Activated naive CD8-positive, alpha-beta T cell treated with anti-CD3 and anti-CD28 coated beads, Interleukin-2, amount 10 ng/mL, durations not matched to agents 7 days and 5 days (primary cell): ENCODE results near the gene CYP4F11. TPM values are rescaled to one million over a fixed set of nuclear protein-coding genes. Genes with fewer than 3 reads are reported as not detected.
"Not testable (repeated sequence)": the region's sequence is repeated elsewhere in the genome, so short reads cannot be mapped to it uniquely, and the experiment has no call there.

Experiments
- ATAC-seq: fragments of 150-1000 bp; cut with Tn5 transposase; one replicate; pipeline ENCODE4 v1.10.0; 2021; ENCODE audit warnings: low read depth, moderate library complexity
- POLR2A ChIA-PET: fragments of 350-600 bp; sonication (Branson Sonifier 250); formaldehyde crosslinking; loops from one replicate; lab custom pipeline; 2021; ENCODE audit warnings: antibody characterized with exemption; lab: Charles Lee
- DNase-seq: peaks from one replicate; pipeline ENCODE4 v3.0.0; 2021
- H3K27ac Mint-ChIP-seq: one replicate; pipeline ENCODE4 v1.8.0; 2022; ENCODE audit warnings: mild to moderate bottlenecking, mixed read lengths
- H3K27me3 Mint-ChIP-seq: one replicate; pipeline ENCODE4 v1.8.0; 2022; ENCODE audit warnings: mild to moderate bottlenecking, moderate library complexity, mixed read lengths
- H3K36me3 Mint-ChIP-seq: one replicate; pipeline ENCODE4 v1.8.0; 2021; ENCODE audit warnings: mild to moderate bottlenecking, mixed read lengths
- H3K4me1 Mint-ChIP-seq: one replicate; pipeline ENCODE4 v1.8.0; 2021; ENCODE audit warnings: mixed read lengths
- H3K4me3 Mint-ChIP-seq: one replicate; pipeline ENCODE4 v1.8.0; 2022; ENCODE audit warnings: mild to moderate bottlenecking, moderate library complexity, mixed read lengths
- H3K9me3 Mint-ChIP-seq: one replicate; pipeline ENCODE4 v1.8.0; 2021; ENCODE audit warnings: mixed read lengths
- total RNA-seq, 2 experiments: library from RNA; stranded (reverse); gene quantifications; one replicate each; pipeline ENCODE4 v1.2.3, GENCODE V29; 2021

Gene CYP4F11
- total RNA-seq, 2 experiments from 2014 or later: not detected

DNA sequence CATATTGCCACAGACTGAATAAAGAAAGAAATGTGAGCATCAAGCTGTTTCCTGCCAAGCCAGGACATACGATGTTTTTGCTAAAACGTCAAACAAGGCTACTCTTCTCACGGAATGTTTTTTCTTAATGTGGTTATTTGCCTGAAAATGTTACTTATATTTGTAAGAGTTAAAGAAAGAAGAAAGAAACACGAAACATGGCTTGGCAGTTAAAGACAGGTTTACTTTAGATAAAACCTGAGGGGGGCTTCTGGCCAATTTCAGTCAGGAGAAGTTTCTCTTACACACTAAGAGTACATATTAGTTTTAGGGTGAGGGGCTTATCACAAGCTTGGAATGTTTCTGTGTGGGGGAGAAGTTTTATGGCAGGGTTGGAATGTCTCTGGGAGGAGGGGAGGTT is 10.1 kb upstream of the CYP4F11 start:
- Mint-ChIP-seq H3K27me3 (peaks cover 42% of the 10 kb centered on the region), H3K4me1 (no peaks in the 10 kb centered on the region), H3K36me3 (no peaks in the 10 kb centered on the region), H3K4me3 (no peak overlapping the region), H3K9me3 (peaks cover 15% of the 10 kb centered on the region), H3K27ac (no peak overlapping the region)
- POLR2A ChIA-PET: no interaction called here
- ATAC-seq: no peak
- DNase-seq: no peak

DNA sequence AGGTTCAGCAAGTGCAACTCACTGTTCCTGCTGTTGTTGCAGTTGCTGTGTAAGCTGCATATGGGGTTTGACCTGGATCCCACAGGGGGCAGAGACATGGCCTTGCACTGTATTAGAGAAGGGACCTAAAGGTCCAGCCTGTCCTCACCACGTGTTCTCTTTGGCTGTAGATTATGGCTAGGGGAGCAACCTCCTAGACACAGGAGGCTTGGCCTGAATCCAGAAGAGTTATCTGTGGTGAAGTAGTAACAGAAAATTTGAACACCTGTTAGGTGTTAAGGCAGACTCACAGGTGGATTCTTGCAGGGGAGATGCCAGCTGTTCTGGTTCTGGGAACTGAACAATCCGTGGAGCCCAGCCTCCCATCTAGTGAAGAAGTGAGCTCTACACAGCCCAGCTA is 3.4 kb upstream of the CYP4F11 start:
- Mint-ChIP-seq H3K4me3 (no peak overlapping the region), H3K27me3 (peaks cover 20% of the 10 kb centered on the region), H3K4me1 (no peaks in the 10 kb centered on the region), H3K9me3 (no peaks in the 10 kb centered on the region), H3K36me3 (no peaks in the 10 kb centered on the region), H3K27ac (no peak overlapping the region)
- ATAC-seq (no peak), DNase-seq (no peak)
- POLR2A ChIA-PET: no interaction called here

DNA sequence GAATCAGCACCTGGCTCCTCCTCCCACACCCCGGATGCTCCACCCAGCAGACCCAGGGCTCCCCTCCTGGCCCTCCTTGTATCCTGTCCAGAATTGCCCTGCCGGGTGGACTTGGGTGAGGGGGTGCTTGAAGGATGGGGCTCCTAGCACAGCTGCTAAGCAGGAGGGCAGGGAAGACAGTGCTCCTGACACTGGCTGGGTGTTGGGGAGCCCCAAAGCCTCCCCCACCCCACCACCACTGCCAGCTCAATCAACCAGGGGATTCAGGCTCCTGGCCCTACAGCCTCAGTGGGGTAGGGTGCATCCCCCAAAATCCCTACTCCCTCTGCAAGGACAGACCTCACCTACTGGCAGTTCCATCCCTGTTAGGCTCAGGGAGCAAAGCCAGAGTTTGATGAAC is 2.6 kb upstream of the CYP4F11 start:
- Mint-ChIP-seq H3K27ac (no peak overlapping the region), H3K4me1 (no peaks in the 10 kb centered on the region), H3K9me3 (no peaks in the 10 kb centered on the region), H3K27me3 (peaks cover 17% of the 10 kb centered on the region), H3K4me3 (no peak overlapping the region), H3K36me3 (no peaks in the 10 kb centered on the region)
- ATAC-seq (no peak), DNase-seq (no peak)
- POLR2A ChIA-PET: no interaction called here

GRCh38 chr19:15936173-15936572 is 1.8 kb upstream of the CYP4F11 start:
- Mint-ChIP-seq H3K27ac (no peak overlapping the region), H3K36me3 (peaks cover 2% of the 10 kb centered on the region), H3K9me3 (peaks cover 1% of the 10 kb centered on the region), H3K4me3 (no peak overlapping the region), H3K4me1 (no peaks in the 10 kb centered on the region), H3K27me3 (peaks cover 16% of the 10 kb centered on the region)
- no peak for DNase-seq
- POLR2A ChIA-PET: no interaction called here
- ATAC-seq: no peak

- H3K27me3 Mint-ChIP-seq: peaks cover 17% of the 10 kb centered on the region
- no peak for ATAC-seq
- POLR2A ChIA-PET: no interaction called here
- H3K4me1 Mint-ChIP-seq: no peaks in the 10 kb centered on the region
- H3K4me3 Mint-ChIP-seq: no peak overlapping the region
- H3K27ac Mint-ChIP-seq: no peak overlapping the region
- peaks cover 3% of the 10 kb centered on the region for H3K9me3 Mint-ChIP-seq
- no peak for DNase-seq
- H3K36me3 Mint-ChIP-seq: peaks cover 3% of the 10 kb centered on the region
These were observed 906 bp upstream of the CYP4F11 start for GRCh38 chr19:15935167-15935702.

DNA sequence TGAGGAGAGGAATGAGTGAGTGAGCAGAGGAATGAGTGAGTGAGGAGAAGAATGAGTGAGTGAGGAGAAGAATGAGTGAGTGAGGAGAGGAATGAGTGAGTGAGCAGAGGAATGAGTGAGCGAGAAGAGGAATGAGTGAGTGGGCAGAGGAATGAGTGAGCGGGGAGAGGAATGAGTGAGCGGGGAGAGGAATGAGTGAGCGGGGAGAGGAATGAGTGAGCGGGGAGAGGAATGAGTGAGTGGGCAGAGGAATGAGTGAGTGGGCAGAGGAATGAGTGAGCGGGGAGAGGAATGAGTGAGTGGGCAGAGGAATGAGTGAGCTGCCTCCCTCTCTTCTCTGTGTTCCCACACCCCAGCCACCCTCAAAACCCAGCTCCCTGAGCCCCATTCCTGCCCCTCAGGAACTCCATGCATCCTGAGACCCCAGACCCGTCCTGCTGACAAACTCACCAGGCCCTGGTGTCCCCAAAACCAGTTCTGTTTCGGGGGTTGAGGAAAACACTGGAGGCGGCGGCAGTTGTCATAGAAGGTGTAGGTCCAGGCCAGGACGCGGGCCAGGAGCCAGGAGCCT is 483 bp downstream of the CYP4F11 start:
- H3K9me3 Mint-ChIP-seq: not testable (repeated sequence)

DNA sequence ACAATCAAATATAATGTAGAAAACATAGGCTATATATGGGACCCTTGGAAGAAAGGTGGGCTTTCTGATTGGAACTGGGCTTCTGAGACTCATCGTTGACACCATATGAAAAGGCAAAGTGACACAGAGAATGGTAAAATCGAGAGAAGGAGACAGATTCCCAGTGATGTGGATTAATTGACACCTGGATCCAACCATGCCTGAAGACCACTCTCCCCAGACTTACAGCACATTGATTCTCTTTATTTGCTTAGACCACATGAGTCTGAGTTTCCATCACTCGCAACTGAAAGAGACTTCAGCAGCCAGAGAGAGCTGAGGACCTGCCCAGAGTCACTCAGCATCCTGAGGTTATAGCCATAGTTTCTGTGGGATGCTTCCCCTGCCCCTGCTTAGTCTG is 6.0 kb downstream of the CYP4F11 start:
- H3K27me3 Mint-ChIP-seq: peaks cover 14% of the 10 kb centered on the region
- POLR2A ChIA-PET: no interaction called here

More for the DNA sequence above, 483 bp downstream of the CYP4F11 start:
- H3K36me3 Mint-ChIP-seq, ATAC-seq, DNase-seq, H3K4me1 Mint-ChIP-seq, POLR2A ChIA-PET, H3K27ac Mint-ChIP-seq, H3K4me3 Mint-ChIP-seq: not testable (repeated sequence)
- H3K27me3 Mint-ChIP-seq: peaks cover 17% of the 10 kb centered on the region

DNA sequence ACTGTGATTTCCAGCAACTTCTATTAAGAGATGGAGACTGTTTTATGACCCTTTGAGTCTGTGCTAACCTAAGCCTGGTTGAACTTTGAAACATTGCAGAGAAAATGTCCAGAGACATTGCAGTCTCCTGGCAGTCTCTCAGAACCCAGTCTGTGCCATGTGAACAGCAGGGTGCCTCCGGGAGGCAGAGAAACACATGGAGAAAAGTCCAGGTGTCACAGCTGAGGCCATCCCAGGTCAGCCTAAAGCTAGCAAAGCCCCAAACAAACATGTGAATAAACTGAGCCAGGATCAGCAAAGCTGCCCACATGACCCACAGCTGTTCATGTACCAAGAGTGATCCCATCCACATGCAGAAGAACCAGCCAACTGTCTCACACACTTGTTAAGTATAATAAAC is 7.8 kb downstream of the CYP4F11 start:
- DNase-seq (no peak), ATAC-seq (no peak)
- no peak overlapping the region for H3K27ac Mint-ChIP-seq
- POLR2A ChIA-PET: no interaction called here
- H3K4me1 Mint-ChIP-seq: no peaks in the 10 kb centered on the region
- H3K27me3 Mint-ChIP-seq: peaks cover 16% of the 10 kb centered on the region
- peaks cover 3% of the 10 kb centered on the region for H3K36me3 Mint-ChIP-seq
- peaks cover 3% of the 10 kb centered on the region for H3K9me3 Mint-ChIP-seq
- H3K4me3 Mint-ChIP-seq: no peak overlapping the region

More for the DNA sequence above, 6.0 kb downstream of the CYP4F11 start:
- no peak overlapping the region for H3K27ac Mint-ChIP-seq
- H3K4me3 Mint-ChIP-seq: no peak overlapping the region
- DNase-seq (no peak), ATAC-seq (no peak)
- no peaks in the 10 kb centered on the region for H3K4me1 Mint-ChIP-seq
- peaks cover 3% of the 10 kb centered on the region for H3K9me3 Mint-ChIP-seq
- H3K36me3 Mint-ChIP-seq: peaks cover 3% of the 10 kb centered on the region

DNA sequence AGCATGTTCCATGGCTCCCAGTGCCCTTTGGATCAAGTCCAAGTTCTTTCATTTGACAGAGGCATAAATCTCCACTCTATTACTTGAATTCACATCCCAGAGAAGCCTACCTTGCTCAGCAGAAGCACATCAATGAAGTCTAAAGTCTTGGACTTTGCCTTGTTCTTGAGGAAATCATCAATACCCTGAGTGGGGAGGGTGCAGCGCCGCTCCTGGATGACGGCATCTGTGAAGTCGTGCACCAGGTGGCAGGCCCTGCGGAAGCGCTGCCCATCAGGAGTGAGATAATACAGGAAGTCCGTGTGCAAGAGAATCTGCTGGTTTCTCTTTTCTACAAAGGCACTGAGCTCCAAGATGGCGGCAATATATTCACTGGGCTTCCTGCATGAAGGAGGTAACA is 10.6 kb downstream of the CYP4F11 start:
- Mint-ChIP-seq H3K27me3 (peaks cover 23% of the 10 kb centered on the region), H3K9me3 (no peaks in the 10 kb centered on the region), H3K27ac (no peak overlapping the region), H3K4me1 (no peaks in the 10 kb centered on the region), H3K36me3 (no peaks in the 10 kb centered on the region), H3K4me3 (no peak overlapping the region)
- DNase-seq (no peak), ATAC-seq (no peak)
- POLR2A ChIA-PET: no interaction called here

GRCh38 chr19:15922021-15922420 is 12.3 kb downstream of the CYP4F11 start:
- ATAC-seq (no peak), DNase-seq (no peak)
- POLR2A ChIA-PET: no interaction called here
- Mint-ChIP-seq H3K27ac (no peak overlapping the region), H3K4me3 (no peak overlapping the region), H3K4me1 (no peaks in the 10 kb centered on the region), H3K36me3 (no peaks in the 10 kb centered on the region), H3K9me3 (no peaks in the 10 kb centered on the region), H3K27me3 (peaks cover 24% of the 10 kb centered on the region)

GRCh38 chr19:15919243-15919642 is 15.1 kb downstream of the CYP4F11 start:
- H3K36me3 Mint-ChIP-seq: no peaks in the 10 kb centered on the region
- POLR2A ChIA-PET: no interaction called here
- no peak for ATAC-seq

DNA sequence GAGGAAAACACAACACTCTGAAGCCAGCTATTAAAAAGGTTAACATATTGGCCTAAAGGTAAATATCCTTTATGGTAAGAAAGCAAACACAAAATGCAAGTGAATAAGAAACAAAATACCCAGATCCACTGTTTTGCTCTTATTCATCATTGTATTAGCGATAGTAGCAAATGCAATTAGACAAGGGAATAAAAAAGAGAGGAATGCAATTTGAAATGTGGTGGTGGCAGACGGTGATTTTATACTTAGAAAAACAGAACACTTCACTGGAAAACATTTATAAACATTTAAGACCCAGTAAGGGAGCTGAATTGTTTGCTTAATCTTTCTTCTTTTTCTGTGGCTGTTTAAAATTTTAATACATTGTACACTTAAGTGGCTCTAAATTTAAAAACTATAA is 19.2 kb downstream of the CYP4F11 start:
- ATAC-seq (no peak), DNase-seq (no peak)
- no peaks in the 10 kb centered on the region for H3K36me3 Mint-ChIP-seq
- H3K9me3 Mint-ChIP-seq: peaks cover 6% of the 10 kb centered on the region
- peaks cover 39% of the 10 kb centered on the region for H3K27me3 Mint-ChIP-seq
- POLR2A ChIA-PET: no interaction called here
- no peaks in the 10 kb centered on the region for H3K4me1 Mint-ChIP-seq
- H3K4me3 Mint-ChIP-seq: no peak overlapping the region
- no peak overlapping the region for H3K27ac Mint-ChIP-seq

More at GRCh38 chr19:15919243-15919642, 15.1 kb downstream of the CYP4F11 start:
- Mint-ChIP-seq H3K4me1 (no peaks in the 10 kb centered on the region), H3K27ac (no peak overlapping the region), H3K9me3 (peaks cover 6% of the 10 kb centered on the region), H3K27me3 (peaks cover 27% of the 10 kb centered on the region), H3K4me3 (no peak overlapping the region)
- no peak for DNase-seq

DNA sequence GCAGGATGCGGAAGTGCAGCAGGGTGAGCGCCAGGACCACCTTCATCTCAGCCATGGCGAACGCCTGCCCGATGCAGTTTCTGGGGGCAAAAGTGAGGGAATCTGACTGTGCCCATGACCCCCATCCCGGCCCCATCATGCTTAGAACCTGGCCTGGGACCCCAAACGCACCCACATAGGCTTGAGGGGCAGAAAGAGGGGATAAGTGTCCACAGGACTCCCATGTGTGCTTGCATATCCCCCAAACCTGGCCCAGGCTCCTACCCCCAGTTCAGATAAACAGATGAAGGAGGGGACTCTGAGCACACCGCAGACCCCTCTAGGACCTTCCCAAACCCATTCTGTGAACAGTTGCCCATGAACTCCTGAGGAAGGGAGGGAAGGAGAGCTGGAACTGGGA is 20.5 kb downstream of the CYP4F11 start:
- H3K36me3 Mint-ChIP-seq: no peaks in the 10 kb centered on the region
- H3K4me1 Mint-ChIP-seq: no peaks in the 10 kb centered on the region
- H3K4me3 Mint-ChIP-seq: no peak overlapping the region
- H3K27ac Mint-ChIP-seq: no peak overlapping the region
- peaks cover 42% of the 10 kb centered on the region for H3K27me3 Mint-ChIP-seq
- peaks cover 6% of the 10 kb centered on the region for H3K9me3 Mint-ChIP-seq
- DNase-seq (no peak), ATAC-seq (no peak)
- POLR2A ChIA-PET: no interaction called here

DNA sequence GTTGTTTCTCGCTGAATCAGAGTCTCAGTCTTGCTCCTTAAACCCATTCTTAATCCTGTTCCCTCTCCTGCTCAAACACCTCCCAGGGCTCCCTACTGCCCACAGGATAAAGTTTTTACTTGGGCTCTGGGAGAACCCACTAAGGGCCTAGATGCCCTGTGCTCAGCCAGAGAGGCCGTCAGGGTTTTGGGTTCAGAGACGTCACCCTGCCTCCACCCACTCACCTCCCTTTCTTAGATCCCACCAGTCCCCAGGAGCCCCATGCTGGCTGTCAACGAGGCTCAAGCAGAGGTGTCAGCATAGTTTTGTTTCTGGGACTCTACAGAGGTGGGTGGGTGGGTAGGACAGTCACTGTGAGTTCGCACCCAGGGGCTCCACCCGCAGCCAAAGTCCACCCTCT is 20.9 kb downstream of the CYP4F11 start:
- DNase-seq: no peak
- Mint-ChIP-seq H3K36me3 (no peaks in the 10 kb centered on the region), H3K9me3 (peaks cover 6% of the 10 kb centered on the region), H3K27me3 (peaks cover 43% of the 10 kb centered on the region), H3K4me1 (no peaks in the 10 kb centered on the region), H3K4me3 (no peak overlapping the region), H3K27ac (no peak overlapping the region)
- POLR2A ChIA-PET: no interaction called here
- no peak for ATAC-seq
